H9 (cell line): ENCODE results near the gene BMP8A. TPM values are rescaled to one million over a fixed set of nuclear protein-coding genes. Genes with fewer than 3 reads are reported as not detected.

ENCODE experiments used
- DNase-seq: peaks from one replicate; pipeline ENCODE4 v3.0.0-alpha.2; 2017
- H2AFZ ChIP-seq: one replicate; pipeline ENCODE4 v1.6.1; 2013; ENCODE audit warnings: mild to moderate bottlenecking, low read length, control low read depth, moderate library complexity
- H2AK5ac ChIP-seq: 2 replicates; pipeline ENCODE4 v1.6.1; 2013; ENCODE audit warnings: low read length, control low read depth, mixed read lengths; ENCODE audit not compliant: insufficient read length
- H2BK120ac ChIP-seq: one replicate; pipeline ENCODE4 v1.6.1; 2013; ENCODE audit warnings: low read depth, mild to moderate bottlenecking, low read length, control low read depth, inconsistent platforms; ENCODE audit not compliant: poor library complexity, severe bottlenecking
- H2BK12ac ChIP-seq: 2 replicates; pipeline ENCODE4 v1.6.1; 2013; ENCODE audit warnings: low read length, control low read depth, mixed read lengths, low read depth; ENCODE audit not compliant: insufficient read length
- H2BK15ac ChIP-seq: 2 replicates; pipeline ENCODE4 v1.6.1; 2013; ENCODE audit warnings: low read depth, low read length, control low read depth
- H2BK20ac ChIP-seq: one replicate; pipeline ENCODE4 v1.6.1; 2013; ENCODE audit warnings: low read depth, mild to moderate bottlenecking, low read length, control low read depth, inconsistent platforms; ENCODE audit not compliant: poor library complexity, severe bottlenecking
- H2BK5ac ChIP-seq: 2 replicates; pipeline ENCODE4 v1.6.1; 2013; ENCODE audit warnings: low read length, control low read depth, mixed read lengths; ENCODE audit not compliant: insufficient read length
- H3K14ac ChIP-seq: 2 replicates; pipeline ENCODE4 v1.6.1; 2013; ENCODE audit warnings: low read length, control low read depth; ENCODE audit not compliant: insufficient read depth
- H3K18ac ChIP-seq: 2 replicates; pipeline ENCODE4 v1.6.1; 2013; ENCODE audit warnings: low read depth, mild to moderate bottlenecking, mixed read lengths, low read length, control low read depth; ENCODE audit not compliant: insufficient read length
- H3K23ac ChIP-seq: 2 replicates; pipeline ENCODE4 v1.6.1; 2013; ENCODE audit warnings: low read length, control low read depth, mixed read lengths, low read depth; ENCODE audit not compliant: insufficient read length
- H3K23me2 ChIP-seq: 2 replicates; pipeline ENCODE4 v1.6.1; 2013; ENCODE audit warnings: low read depth, mild to moderate bottlenecking, mixed read lengths, low read length, control low read depth; ENCODE audit not compliant: insufficient read length, poor library complexity, severe bottlenecking
- H3K27ac ChIP-seq: 2 replicates; pipeline ENCODE4 v1.5.1; 2013; ENCODE audit warnings: low read length, control low read depth, mixed read lengths, low read depth; ENCODE audit not compliant: insufficient read length
- H3K27me3 ChIP-seq: 2 replicates; pipeline ENCODE4 v1.6.1; 2013; ENCODE audit warnings: low read length, control low read depth, inconsistent platforms; ENCODE audit not compliant: insufficient read depth
- H3K4ac ChIP-seq: 2 replicates; pipeline ENCODE4 v1.6.1; 2013; ENCODE audit warnings: low read depth, mild to moderate bottlenecking, control low read depth, inconsistent platforms, low read length, moderate library complexity
- H3K4me1 ChIP-seq: 2 replicates; pipeline ENCODE4 v1.6.1; 2013; ENCODE audit warnings: low read length, control low read depth, inconsistent platforms; ENCODE audit not compliant: insufficient read depth
- H3K4me2 ChIP-seq: 2 replicates; pipeline ENCODE4 v1.6.1; 2013; ENCODE audit warnings: low read length, control low read depth, mixed read lengths; ENCODE audit not compliant: insufficient read length, insufficient read depth
- H3K56ac ChIP-seq: 2 replicates; pipeline ENCODE4 v1.6.1; 2013; ENCODE audit warnings: low read depth, mild to moderate bottlenecking, mixed read lengths, low read length, control low read depth; ENCODE audit not compliant: insufficient read length
- H3K79me1 ChIP-seq: 2 replicates; pipeline ENCODE4 v1.6.1; 2013; ENCODE audit warnings: low read depth, mild to moderate bottlenecking, moderate library complexity, low read length, control low read depth, inconsistent platforms; ENCODE audit not compliant: insufficient read depth, poor library complexity, severe bottlenecking
- H3K79me2 ChIP-seq: 2 replicates; pipeline ENCODE4 v1.6.1; 2013; ENCODE audit warnings: low read length, control low read depth, inconsistent platforms; ENCODE audit not compliant: insufficient read depth
- H3K9ac ChIP-seq: 2 replicates; pipeline ENCODE4 v1.6.1; 2013; ENCODE audit warnings: low read length, control low read depth, mixed read lengths; ENCODE audit not compliant: insufficient read length; ENCODE audit errors: extremely low read depth
- H3K9me3 ChIP-seq: one replicate; pipeline ENCODE4 v1.6.1; 2013; ENCODE audit warnings: low read depth, low read length, inconsistent platforms; ENCODE audit not compliant: control insufficient read depth
- H3T11ph ChIP-seq: one replicate; pipeline ENCODE4 v1.6.1; 2013; ENCODE audit warnings: mild to moderate bottlenecking, low read length, control low read depth, inconsistent platforms
- H4K20me1 ChIP-seq: one replicate; pipeline ENCODE4 v1.6.1; 2013; ENCODE audit not compliant: control insufficient read depth, insufficient read length, insufficient read depth
- H4K5ac ChIP-seq: 2 replicates; pipeline ENCODE4 v1.6.1; 2013; ENCODE audit warnings: low read depth, mild to moderate bottlenecking, mixed read lengths, low read length, control low read depth; ENCODE audit not compliant: insufficient read length
- H4K8ac ChIP-seq: replicated peaks from 2 replicates; pipeline ENCODE4 v1.6.1; 2013; ENCODE audit warnings: low read length, control low read depth, mixed read lengths, low read depth; ENCODE audit not compliant: insufficient read length
- H4K91ac ChIP-seq: 2 replicates; pipeline ENCODE4 v1.6.1; 2013; ENCODE audit warnings: low read depth, mild to moderate bottlenecking, moderate library complexity, mixed read lengths, low read length, control low read depth; ENCODE audit not compliant: insufficient read length
- H3K27ac Mint-ChIP-seq, 3 experiments: 2 replicates in 2 of 3; 3 replicates in 1 of 3; pipeline ENCODE4 v1.8.0; 2020 to 2021; ENCODE audit warnings: mixed read lengths in 3 of 3, mild to moderate bottlenecking in 1 of 3, moderate library complexity in 1 of 3
- H3K27me3 Mint-ChIP-seq: 2 replicates; pipeline ENCODE4 v1.8.0; 2021; ENCODE audit warnings: low read depth, mild to moderate bottlenecking, moderate library complexity, mixed read lengths
- H3K36me3 Mint-ChIP-seq, 3 experiments: 2 replicates in 2 of 3; 3 replicates in 1 of 3; pipeline ENCODE4 v1.8.0; 2020 to 2021; ENCODE audit warnings: low read depth in 3 of 3, mixed read lengths in 3 of 3; ENCODE audit not compliant: insufficient read depth in 1 of 3
- H3K4me1 Mint-ChIP-seq, 2 experiments: 2 replicates each; pipeline ENCODE4 v1.8.0; 2020; ENCODE audit warnings: mixed read lengths in 2 of 2
- H3K4me3 Mint-ChIP-seq, 2 experiments: 2 replicates in 1 of 2; 3 replicates in 1 of 2; pipeline ENCODE4 v1.8.0; 2020 to 2021; ENCODE audit warnings: mild to moderate bottlenecking in 2 of 2, mixed read lengths in 2 of 2, moderate library complexity in 1 of 2
- H3K9me3 Mint-ChIP-seq, 2 experiments: 2 replicates in 1 of 2; 3 replicates in 1 of 2; pipeline ENCODE4 v1.8.0; 2020; ENCODE audit warnings: mild to moderate bottlenecking in 2 of 2, mixed read lengths in 2 of 2, moderate library complexity in 1 of 2
- CTCF ChIP-seq: fragments of 200-600 bp; sonication (generic); conservative IDR thresholded peaks from 3 replicates; pipeline ENCODE4 v1.8.0; 2021; ENCODE audit warnings: antibody characterized with exemption, mild to moderate bottlenecking
- WGBS: extraction: QIAGEN DNeasy Blood & Tissue Kit; methylation state at CpG from one replicate; pipeline ENCODE4 v1.1.7; 2013; ENCODE audit warnings: missing lambda C conversion rate, low lambda C conversion rate, mixed read lengths; ENCODE audit not compliant: insufficient read length; ENCODE audit errors: extremely low coverage; 5-methylcytosine and 5-hydroxymethylcytosine counted together
- total RNA-seq: library from RNA; stranded (reverse); gene quantifications from 2 replicates; pipeline ENCODE4 v1.2.1, GENCODE V29; 2021

BMP8A gene
- total RNA-seq, 1 experiment from 2014 or later: 0.52 TPM

GRCh38 chr1:39525366-39526165 lies 34.1 kb downstream of the BMP8A start:
- H3K23ac ChIP-seq: no peak overlapping the region
- no peak for DNase-seq
- Mint-ChIP-seq H3K4me3 (no peak overlapping the region), H3K4me1 (peaks cover 0 to 5% of the 10 kb centered on the region in 2 experiments; a peak in 2 of 4 replicates), H3K27me3 (peaks cover 1% of the 10 kb centered on the region; the same call in 1 of the 2 replicates), H3K36me3 (peaks cover 0 to 15% (median 0%) of the 10 kb centered on the region in 3 experiments; a peak in 2 of 7 replicates), H3K9me3 (no peaks in the 10 kb centered on the region), H3K27ac (no peak overlapping the region)
- H3K4me1 ChIP-seq: no peaks in the 10 kb centered on the region
- H3K9me3 ChIP-seq: no peaks in the 10 kb centered on the region
- no peak overlapping the region for H2BK120ac ChIP-seq
- H3K79me2 ChIP-seq: no peaks in the 10 kb centered on the region
- no peak overlapping the region for H2AFZ ChIP-seq
- H3K56ac ChIP-seq: no peak overlapping the region
- H2BK20ac ChIP-seq: no peak overlapping the region
- no peak overlapping the region for H3K4me2 ChIP-seq
- no peaks in the 10 kb centered on the region for H3K79me1 ChIP-seq
- no peak overlapping the region for H3T11ph ChIP-seq
- no peaks in the 10 kb centered on the region for H3K27me3 ChIP-seq
- H2BK15ac ChIP-seq: no peak overlapping the region
- H3K9ac ChIP-seq: no peak overlapping the region
- H3K27ac ChIP-seq: no peak overlapping the region
- H2AK5ac ChIP-seq: no peak overlapping the region
- H4K91ac ChIP-seq: no peak overlapping the region
- H2BK5ac ChIP-seq: no peak overlapping the region
- WGBS: no CpG with 5 or more reads among the region's 17 CpGs
- no peaks in the 10 kb centered on the region for H3K23me2 ChIP-seq
- H4K5ac ChIP-seq: no peak overlapping the region
- no peak for TF ChIP-seq CTCF
- H3K14ac ChIP-seq: no peak overlapping the region; the same call in 1 of the 2 replicates
- H3K18ac ChIP-seq: no peak overlapping the region
- H4K20me1 ChIP-seq: no peaks in the 10 kb centered on the region
- no peak overlapping the region for H3K4ac ChIP-seq
- H2BK12ac ChIP-seq: no peak overlapping the region
- H4K8ac ChIP-seq: no peak overlapping the region
